GM23248 (cell line): Measurements from ENCODE around the gene PCDH20. TPM values are rescaled to one million over a fixed set of nuclear protein-coding genes. Genes with fewer than 3 reads are reported as not detected.

Source experiments
- DNase-seq: peaks from one replicate; pipeline ENCODE4 v3.0.0-alpha.2; 2015
- H2AFZ ChIP-seq: fragments of 200-600 bp; sonication (generic); 2 replicates; pipeline ENCODE4 v1.6.1; 2016; ENCODE audit warnings: antibody characterized with exemption
- H3F3A ChIP-seq: fragments of 200-600 bp; sonication (generic); 2 replicates; pipeline ENCODE4 v1.6.1; 2016; ENCODE audit warnings: mild to moderate bottlenecking, antibody characterized with exemption, mixed run types; ENCODE audit not compliant: insufficient read depth
- H3K27ac ChIP-seq: fragments of 200-600 bp; sonication (generic); 2 replicates; pipeline ENCODE4 v1.5.1; 2016; ENCODE audit warnings: mild to moderate bottlenecking
- H3K27me3 ChIP-seq: fragments of 200-600 bp; sonication (generic); replicated peaks from 2 replicates; pipeline ENCODE4 v1.6.1; 2016; ENCODE audit warnings: mild to moderate bottlenecking; ENCODE audit not compliant: insufficient read depth
- H3K36me3 ChIP-seq: fragments of 200-600 bp; sonication (generic); 2 replicates; pipeline ENCODE4 v1.6.1; 2016; ENCODE audit warnings: low read depth, mild to moderate bottlenecking
- H3K4me1 ChIP-seq: fragments of 200-600 bp; sonication (generic); 2 replicates; pipeline ENCODE4 v1.6.1; 2016; ENCODE audit warnings: mild to moderate bottlenecking; ENCODE audit not compliant: insufficient read depth
- H3K4me2 ChIP-seq: fragments of 200-600 bp; sonication (generic); one replicate; pipeline ENCODE4 v1.6.1; 2016; ENCODE audit warnings: mild to moderate bottlenecking; ENCODE audit not compliant: unreplicated experiment
- H3K4me3 ChIP-seq: fragments of 200-600 bp; sonication (generic); 2 replicates; pipeline ENCODE4 v1.5.1; 2016; ENCODE audit warnings: mild to moderate bottlenecking
- H3K79me2 ChIP-seq: fragments of 200-600 bp; sonication (generic); 2 replicates; pipeline ENCODE4 v1.6.1; 2016; ENCODE audit warnings: mild to moderate bottlenecking; ENCODE audit not compliant: insufficient read depth
- H3K9ac ChIP-seq: fragments of 200-600 bp; sonication (generic); 2 replicates; pipeline ENCODE4 v1.6.1; 2016; ENCODE audit warnings: mild to moderate bottlenecking
- H3K9me2 ChIP-seq: fragments of 200-600 bp; sonication (generic); 2 replicates; pipeline ENCODE4 v1.6.1; 2016; ENCODE audit warnings: mixed run types, mild to moderate bottlenecking, moderate library complexity; ENCODE audit not compliant: insufficient read depth
- H3K9me3 ChIP-seq: fragments of 200-600 bp; sonication (generic); one replicate; pipeline ENCODE4 v1.6.1; 2017; ENCODE audit warnings: low read depth
- H4K20me1 ChIP-seq: fragments of 200-600 bp; sonication (generic); 2 replicates; pipeline ENCODE4 v1.6.0; 2016; ENCODE audit not compliant: insufficient read depth
- EZH2 ChIP-seq: fragments of 200-600 bp; sonication (generic); IDR thresholded peaks from 2 replicates; pipeline ENCODE4 v1.6.1; 2018; ENCODE audit warnings: antibody characterized with exemption, mild to moderate bottlenecking; ENCODE audit not compliant: insufficient read depth, poor library complexity, severe bottlenecking
- EZH2phosphoT487 ChIP-seq: fragments of 200-600 bp; sonication (generic); IDR thresholded peaks from 2 replicates; pipeline ENCODE4 v1.6.1; 2018; ENCODE audit warnings: antibody characterized with exemption, moderate library complexity, mild to moderate bottlenecking, low read depth; ENCODE audit not compliant: insufficient read depth
- WGBS, 2 experiments: methylation state at CpG; one replicate each; pipeline ENCODE4 v1.1.6; 2015 to 2017; ENCODE audit warnings: low lambda C conversion rate in 2 of 2, low coverage in 1 of 2; ENCODE audit errors: missing lambda C conversion rate in 2 of 2; 5-methylcytosine and 5-hydroxymethylcytosine counted together
- in situ Hi-C: fragments of 300-500 bp; cut with MboI; formaldehyde crosslinking; loops from 2 replicates; pipeline ENCODE4 v1.15.0; 2020
- polyA plus RNA-seq: library from polyadenylated mRNA; unstranded; fragments of >200 nt; fragmentation: Nextera tagmentation; extraction: Ambion mirVana; gene quantifications from 2 replicates; pipeline ENCODE4 v1.2.1, GENCODE V29; 2016
- total RNA-seq: library from RNA; depleted of rRNA; stranded (reverse); fragments of >200 nt; shearing (Covaris generic); gene quantifications from 2 replicates; pipeline ENCODE4 v1.2.3, GENCODE V29; 2014

The PCDH20 gene
- total and polyA plus RNA-seq, 2 experiments from 2014 or later: under 0.01 TPM; not detected in 1

- Histone ChIP-seq H3K4me3 (no peak overlapping the region), H4K20me1 (no peaks in the 10 kb centered on the region), H3K9me3 (no peaks in the 10 kb centered on the region), H3K36me3 (no peaks in the 10 kb centered on the region), H3K4me1 (no peaks in the 10 kb centered on the region), H3K9ac (no peak overlapping the region), H3F3A (no peaks in the 10 kb centered on the region), H3K27me3 (peaks cover 10% of the 10 kb centered on the region; the same call in 1 of the 2 replicates), H3K9me2 (no peaks in the 10 kb centered on the region), H3K27ac (no peak overlapping the region), H3K79me2 (no peaks in the 10 kb centered on the region), H3K4me2 (no peak overlapping the region), H2AFZ (no peak overlapping the region)
- 9 to 11% methylated on average over 5 of the region's 5 CpGs for WGBS, 2 experiments
- in situ Hi-C loops: loop anchor here (25.0 kb wide), 1 partner anchor 955 kb away; no protein-coding TSS in a partner anchor
- TF ChIP-seq EZH2phosphoT487 (no peak), EZH2 (no peak)
- no peak for DNase-seq
Observed at GRCh38 chr13:61417086-61417570, 1.5 kb upstream of the PCDH20 start.

GRCh38 chr13:61415058-61415721 lies 459 bp downstream of the PCDH20 start:
- no peak overlapping the region for H3K4me3 ChIP-seq
- H3K27me3 ChIP-seq: peaks cover 10% of the 10 kb centered on the region; the same call in 1 of the 2 replicates
- no peak for DNase-seq
- H3K4me2 ChIP-seq: no peak overlapping the region
- no peak overlapping the region for H2AFZ ChIP-seq
- H3K9ac ChIP-seq: no peak overlapping the region
- H3F3A ChIP-seq: no peaks in the 10 kb centered on the region
- H3K27ac ChIP-seq: no peak overlapping the region
- no peaks in the 10 kb centered on the region for H3K79me2 ChIP-seq
- in situ Hi-C loops: loop anchor here (25.0 kb wide), 1 partner anchor 953 kb away; no protein-coding TSS in a partner anchor
- TF ChIP-seq EZH2 (no peak), EZH2phosphoT487 (no peak)
- no peaks in the 10 kb centered on the region for H3K36me3 ChIP-seq
- no peaks in the 10 kb centered on the region for H4K20me1 ChIP-seq
- H3K9me3 ChIP-seq: no peaks in the 10 kb centered on the region
- no peaks in the 10 kb centered on the region for H3K9me2 ChIP-seq
- 3 to 5% methylated on average over 30 of the region's 30 CpGs for WGBS, 2 experiments
- H3K4me1 ChIP-seq: no peaks in the 10 kb centered on the region

GRCh38 chr13:61414686-61415057 lies 977 bp downstream of the PCDH20 start:
- Histone ChIP-seq H3K4me1 (no peaks in the 10 kb centered on the region), H4K20me1 (no peaks in the 10 kb centered on the region), H2AFZ (no peak overlapping the region), H3K36me3 (no peaks in the 10 kb centered on the region), H3K79me2 (no peaks in the 10 kb centered on the region), H3K4me2 (no peak overlapping the region), H3F3A (no peaks in the 10 kb centered on the region), H3K27ac (no peak overlapping the region), H3K9me3 (no peaks in the 10 kb centered on the region), H3K4me3 (no peak overlapping the region), H3K9me2 (no peaks in the 10 kb centered on the region), H3K27me3 (peaks cover 10% of the 10 kb centered on the region; the same call in 1 of the 2 replicates), H3K9ac (no peak overlapping the region)
- DNase-seq: no peak
- TF ChIP-seq EZH2 (no peak), EZH2phosphoT487 (no peak)
- 1% methylated on average over 16 of the region's 16 CpGs for whole genome bisulfite sequencing, 2 experiments
- in situ Hi-C loops: loop anchor here (25.0 kb wide), 1 partner anchor 952 kb away; no protein-coding TSS in a partner anchor

- Histone ChIP-seq H3K4me1 (no peaks in the 10 kb centered on the region), H3K27me3 (peaks cover 10% of the 10 kb centered on the region; the same call in 1 of the 2 replicates), H3K4me2 (no peak overlapping the region), H3F3A (no peaks in the 10 kb centered on the region), H3K9me2 (no peaks in the 10 kb centered on the region), H3K27ac (no peak overlapping the region), H3K36me3 (no peaks in the 10 kb centered on the region), H2AFZ (no peak overlapping the region), H3K9me3 (no peaks in the 10 kb centered on the region), H3K4me3 (no peak overlapping the region), H3K9ac (no peak overlapping the region), H4K20me1 (no peaks in the 10 kb centered on the region), H3K79me2 (no peaks in the 10 kb centered on the region)
- 3 to 7% methylated on average over 39 to 41 of the region's 41 CpGs for WGBS, 2 experiments
- no peak for DNase-seq
- in situ Hi-C loops: loop anchor here (25.0 kb wide), 1 partner anchor 952 kb away; no protein-coding TSS in a partner anchor
- TF ChIP-seq EZH2phosphoT487 (no peak), EZH2 (no peak)
Observed at GRCh38 chr13:61413572-61414535, 1.8 kb downstream of the PCDH20 start.
